C1 segment of cervical spinal cord (tissue), 14 donors: ENCODE results near the gene CLIC1.
"Not testable (repeated sequence)": the region's sequence is repeated elsewhere in the genome, so short reads cannot be mapped to it uniquely, and the experiment has no call there.

Source experiments
- DNase-seq, 14 donors: peaks; one replicate each; lab custom pipeline; 2025; lab: John Stamatoyannopoulos, UW

The CLIC1 gene

GRCh38 chr6:31722173-31722572, 14.2 kb downstream of the CLIC1 start:
- DNase-seq = no peak

DNA sequence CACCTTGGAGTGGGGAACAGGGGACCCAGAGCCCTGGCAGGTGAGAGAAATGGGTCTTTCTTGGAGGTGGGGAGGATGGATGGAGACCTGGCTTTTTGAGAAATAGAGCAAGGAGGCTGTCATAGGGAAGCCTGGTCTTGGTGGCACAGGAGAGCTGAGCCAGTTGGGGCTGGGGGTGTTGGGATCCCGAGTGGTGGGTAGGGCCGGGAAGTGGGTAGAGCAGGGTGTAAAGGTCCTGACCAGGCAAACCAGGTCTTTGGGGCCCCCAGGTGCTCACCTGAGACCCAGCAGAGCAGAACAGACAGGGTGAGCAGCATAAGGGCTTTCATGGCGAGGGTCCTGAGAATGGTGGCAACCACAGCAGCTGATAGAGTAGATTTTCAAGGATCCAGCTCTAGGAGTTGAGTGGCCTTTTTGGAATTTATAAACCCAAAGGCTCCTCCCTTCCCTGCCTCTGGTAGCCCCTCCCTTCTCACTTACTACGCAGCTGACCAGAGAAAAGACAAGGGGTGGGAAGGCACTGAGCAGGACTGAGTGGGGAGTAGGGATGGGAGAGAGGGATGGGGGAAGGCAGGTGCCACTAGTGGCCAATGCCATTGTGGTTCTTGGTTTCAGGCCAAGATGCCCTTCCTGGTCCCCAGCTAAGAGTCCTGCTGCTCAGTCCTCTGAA, 14.8 kb downstream of the CLIC1 start, which contains the start of gene LY6G6C:
Gene LY6G6C, minus strand, starts transcription at position 396 of the 670 bp plus-strand sequence. Its CDS starts 67 bp downstream, at position 329.
- no peak for DNase-seq

GRCh38 chr6:31720196-31720770, 16.0 kb downstream of the CLIC1 start:
- DNase-seq = no peak

- DNase-seq = no peak
These were observed 17.3 kb downstream of the CLIC1 start for GRCh38 chr6:31719001-31719400.

DNA sequence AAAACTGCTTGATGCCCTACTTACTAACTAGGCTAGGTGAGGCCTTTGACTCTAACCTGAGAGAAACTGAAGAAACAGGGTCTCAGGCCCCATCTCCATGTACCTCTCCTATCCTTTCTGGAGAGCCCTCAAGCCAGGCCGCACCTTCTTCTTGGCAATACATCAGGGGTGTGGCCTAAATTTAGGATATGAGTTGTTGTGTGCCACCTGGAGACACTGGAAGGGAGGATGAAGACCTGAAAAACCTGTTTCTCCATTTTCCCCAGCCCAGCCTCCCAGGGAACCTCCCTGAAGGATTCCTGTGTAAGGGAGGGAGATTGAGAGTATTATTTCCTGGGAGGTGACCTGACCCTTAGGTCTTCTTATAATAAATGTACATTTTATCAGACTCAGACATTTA, 18.1 kb downstream of the CLIC1 start:
- no peak for DNase-seq

GRCh38 chr6:31717499-31718222, 18.7 kb downstream of the CLIC1 start:
- no peak for DNase-seq

DNA sequence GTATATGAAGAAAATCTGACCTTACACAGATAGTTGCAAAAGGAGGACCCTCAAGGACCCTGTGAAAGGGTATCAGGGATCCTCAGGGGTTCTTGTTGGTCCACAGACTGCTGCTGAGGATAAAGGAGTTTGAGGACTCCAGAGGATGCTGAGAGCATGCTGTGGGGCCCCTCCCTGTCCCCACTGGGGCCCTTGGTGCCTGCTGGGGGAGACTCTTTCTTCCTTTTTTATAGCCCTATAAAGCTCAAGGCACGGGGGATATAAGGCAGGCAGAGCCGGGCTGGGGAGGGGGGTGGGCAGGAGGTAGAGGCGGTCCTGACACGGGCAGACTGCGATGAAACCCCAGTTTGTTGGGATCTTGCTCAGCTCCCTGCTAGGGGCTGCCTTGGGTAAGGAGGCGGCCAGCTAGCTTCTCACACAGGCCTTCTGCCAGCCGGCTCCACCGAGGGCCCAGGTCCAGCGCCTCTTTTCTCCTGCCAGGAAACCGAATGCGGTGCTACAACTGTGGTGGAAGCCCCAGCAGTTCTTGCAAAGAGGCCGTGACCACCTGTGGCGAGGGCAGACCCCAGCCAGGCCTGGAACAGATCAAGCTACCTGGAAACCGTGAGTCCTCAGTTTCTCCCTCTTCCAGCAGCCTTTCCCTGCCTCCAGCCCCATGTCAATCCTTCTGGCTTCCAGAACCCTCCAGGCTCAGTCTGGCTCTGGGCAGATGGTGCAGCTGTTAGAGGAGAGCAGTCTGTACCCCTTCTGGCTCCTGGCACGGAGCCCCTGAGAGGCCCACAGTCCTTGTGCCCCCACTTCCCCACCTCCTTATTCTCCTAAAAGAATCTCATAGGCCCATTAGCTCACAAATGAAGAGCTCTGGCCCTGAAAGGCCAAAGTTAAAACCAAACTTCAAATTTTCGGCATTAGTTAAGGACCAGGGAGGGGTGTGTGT, 21.0 kb downstream of the CLIC1 start, which contains the start of gene LY6G6D:
Gene LY6G6D, plus strand, starts transcription at position 327 of the 937 bp plus-strand sequence. Its CDS starts 8 bp downstream, at position 335.
- DNase-seq = no peak

GRCh38 chr6:31713991-31714684, 22.2 kb downstream of the CLIC1 start:
- no peak for DNase-seq

DNA sequence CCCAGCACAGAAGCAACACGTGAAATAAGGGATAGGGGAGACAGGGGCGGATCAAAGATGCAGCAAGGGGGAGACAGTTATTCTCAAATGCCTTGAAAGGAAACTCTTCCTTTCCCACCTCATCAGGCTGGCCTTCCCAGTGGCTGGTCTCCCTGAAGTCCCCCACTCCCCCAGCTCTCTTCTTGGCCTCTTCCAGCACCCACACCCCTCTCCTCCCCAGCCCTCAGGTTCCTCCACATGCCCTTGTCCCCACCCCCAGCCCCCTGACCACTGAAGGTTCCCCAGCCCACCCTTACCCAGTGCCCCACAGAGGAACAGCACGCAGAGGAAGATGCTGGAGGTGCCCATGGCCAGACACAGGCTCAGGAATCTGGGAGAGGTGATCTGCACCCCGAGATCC, 22.9 kb downstream of the CLIC1 start:
- no peak for DNase-seq

- DNase-seq = no peak
These were observed 24.0 kb downstream of the CLIC1 start for GRCh38 chr6:31712296-31712695.

DNA sequence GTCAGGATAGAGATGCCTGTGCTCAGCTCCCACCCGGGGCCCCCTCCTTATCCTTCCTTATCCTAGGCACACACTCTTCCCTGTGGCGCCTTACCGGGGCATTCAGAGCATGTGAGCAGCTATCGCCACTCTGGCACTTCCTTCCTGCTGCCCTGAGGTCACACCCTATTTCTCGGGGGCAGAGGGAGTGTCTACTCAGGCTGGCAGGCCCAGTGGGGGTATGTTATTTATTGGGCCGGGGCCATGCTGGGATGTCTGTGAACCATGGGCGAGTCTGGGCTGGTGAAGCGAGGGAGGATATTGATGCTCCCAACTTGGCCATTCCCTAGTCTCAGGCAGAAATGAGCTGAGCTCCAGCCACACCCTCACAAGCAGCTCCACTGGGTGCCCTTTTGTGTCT, 25.1 kb downstream of the CLIC1 start:
- no peak for DNase-seq

- no peak for DNase-seq
These were observed 25.7 kb downstream of the CLIC1 start for GRCh38 chr6:31710523-31711219.

- DNase-seq = not testable (repeated sequence)
These were observed 27.2 kb downstream of the CLIC1 start for GRCh38 chr6:31709157-31709556.

GRCh38 chr6:31708224-31708623, 28.1 kb downstream of the CLIC1 start:
- DNase-seq = no peak

DNA sequence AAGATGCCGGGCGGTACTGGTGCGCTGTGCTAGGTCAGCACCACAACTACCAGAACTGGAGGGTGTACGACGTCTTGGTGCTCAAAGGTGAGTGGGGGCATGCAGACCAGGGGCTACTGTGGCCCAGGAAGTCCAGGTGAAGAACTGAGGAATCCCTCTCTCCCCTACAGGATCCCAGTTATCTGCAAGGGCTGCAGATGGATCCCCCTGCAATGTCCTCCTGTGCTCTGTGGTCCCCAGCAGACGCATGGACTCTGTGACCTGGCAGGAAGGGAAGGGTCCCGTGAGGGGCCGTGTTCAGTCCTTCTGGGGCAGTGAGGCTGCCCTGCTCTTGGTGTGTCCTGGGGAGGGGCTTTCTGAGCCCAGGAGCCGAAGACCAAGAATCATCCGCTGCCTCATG, 28.6 kb downstream of the CLIC1 start:
- no peak for DNase-seq

DNA sequence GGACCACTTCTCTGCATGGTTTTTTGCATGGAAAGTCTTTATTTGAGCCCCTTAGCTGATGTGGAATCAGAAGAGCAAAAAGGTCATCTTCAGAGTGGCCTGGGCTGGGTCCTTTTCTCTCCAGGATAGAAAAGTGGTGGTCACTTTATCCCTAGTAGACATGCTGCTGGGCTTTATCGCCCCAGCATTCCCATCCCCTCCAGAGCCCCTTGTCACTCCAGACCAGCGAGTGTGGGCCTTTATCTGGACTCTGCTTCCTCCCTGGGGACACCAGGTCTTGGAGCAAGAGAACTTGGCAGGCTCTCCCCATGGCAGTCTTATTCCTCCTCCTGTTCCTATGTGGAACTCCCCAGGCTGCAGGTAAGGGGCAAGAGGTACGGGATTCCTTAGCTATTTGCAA, 29.7 kb downstream of the CLIC1 start, which contains the start of gene LY6G6F:
Gene LY6G6F, plus strand, starts transcription at position 268 of the 400 bp plus-strand sequence. Its CDS starts 41 bp downstream, at position 309.
- DNase-seq = no peak

- DNase-seq = no peak
These were observed 30.4 kb downstream of the CLIC1 start for GRCh38 chr6:31705931-31706330.

GRCh38 chr6:31702819-31703716, 33.3 kb downstream of the CLIC1 start, which contains the start of gene ABHD16A:
Gene ABHD16A, minus strand, starts transcription at chr6:31703324. Its CDS starts 43 bp downstream, at chr6:31703281.
- DNase-seq = peak; percentile 79 to 99 (median 94)

DNA sequence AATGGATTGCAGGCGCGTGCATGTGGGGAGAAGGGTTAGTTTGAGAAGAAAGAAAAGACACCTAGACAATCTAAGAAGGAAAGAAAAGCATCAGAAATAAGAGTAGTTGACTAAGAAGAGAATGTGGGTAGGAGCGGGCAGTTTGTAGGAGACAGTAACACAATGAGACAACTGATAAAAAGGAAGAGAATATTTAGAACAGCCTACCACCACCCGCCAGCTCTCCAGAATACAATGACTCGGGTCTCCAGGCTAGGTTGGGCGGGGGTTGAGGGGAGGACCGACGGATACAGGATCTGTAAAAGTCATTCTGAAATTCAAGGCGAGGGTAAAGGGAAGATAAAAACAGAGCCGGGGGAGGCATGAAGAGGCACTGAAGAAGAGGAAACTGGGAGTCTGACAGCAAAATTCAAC, 33.9 kb downstream of the CLIC1 start:
- DNase-seq = no peak
